Stomach (tissue), 9 donors: ENCODE measurements around the gene NPR2. TPM values are rescaled to one million over a fixed set of nuclear protein-coding genes. Genes with fewer than 3 reads are reported as not detected.

Experiments
- DNase-seq, 2 donors: peaks; one replicate each; pipeline versions ENCODE4 v3.0.0 to v3.0.0-alpha.2; 2013 to 2019
- H3K27ac ChIP-seq, 5 donors: fragments of 200-600 bp in 4 of 5; sonication (generic) in 4 of 5; one replicate each; pipeline ENCODE4 v1.5.1; 2013 to 2019; ENCODE audit warnings: mild to moderate bottlenecking in 1 of 5, moderate library complexity in 1 of 5
- H3K27me3 ChIP-seq, 3 donors: fragments of 200-600 bp; sonication (generic); one replicate each; pipeline ENCODE4 v1.5.1; 2017 to 2019; ENCODE audit warnings: mixed run types in 1 of 3
- H3K36me3 ChIP-seq, 4 donors: fragments of 200-600 bp; sonication (generic); 1 replicate in 3 of 4; 2 replicates in 1 of 4; pipeline ENCODE4 v1.5.1; 2016 to 2019
- H3K4me1 ChIP-seq, 4 donors: fragments of 200-600 bp; sonication (generic); one replicate each; pipeline ENCODE4 v1.5.1; 2016 to 2019
- H3K4me3 ChIP-seq, 4 donors: fragments of 200-600 bp; sonication (generic) in 3 of 4; one replicate each; pipeline ENCODE4 v1.5.1; 2016 to 2019; ENCODE audit warnings: mild to moderate bottlenecking in 1 of 4
- H3K9me3 ChIP-seq, 4 donors: fragments of 200-600 bp; sonication (generic); one replicate each; pipeline ENCODE4 v1.5.1; 2016 to 2019
- EP300 ChIP-seq: sonication (generic); formaldehyde crosslinking; IDR thresholded peaks from one replicate; pipeline ENCODE4 v1.6.1; 2017; ENCODE audit warnings: antibody characterized with exemption
- POLR2A ChIP-seq, 4 donors: fragments of 450-650 bp; IDR thresholded peaks; one replicate each; pipeline ENCODE4 v1.6.1; 2016; ENCODE audit warnings: antibody characterized with exemption in 4 of 4, control low read depth in 2 of 4, mild to moderate bottlenecking in 1 of 4, moderate library complexity in 1 of 4
- POLR2AphosphoS5 ChIP-seq, 3 donors: sonication (generic); formaldehyde crosslinking; IDR thresholded peaks; one replicate each; pipeline ENCODE4 v1.6.1; 2016; ENCODE audit warnings: antibody characterized with exemption in 3 of 3
- WGBS, 5 donors: extraction: QIAGEN DNeasy Blood & Tissue Kit in 3 of 5; methylation state at CpG; one replicate each; pipeline versions ENCODE4 v1.1.5 to v1.1.7; 2013 to 2018; 5-methylcytosine and 5-hydroxymethylcytosine counted together
- intact Hi-C: fragments of 100-400 bp; cut with DNase I; formaldehyde crosslinking; loops from one replicate; pipeline ENCODE4 v1.15.1; 2023; ENCODE audit warnings: low total_unique reads
- polyA plus RNA-seq, 3 donors: library from polyadenylated mRNA; stranded (reverse); fragments of 200-250 nt; gene quantifications; one replicate each; pipeline ENCODE4 v1.2.3, GENCODE V29; 2013
- total RNA-seq, 5 donors: library from RNA; depleted of rRNA; stranded (reverse); fragments of >200 nt; gene quantifications; one replicate each; pipeline versions ENCODE4 v1.1.0 to v1.2.3, GENCODE V29; 2014 to 2016
- TF ChIP-seq, protein P1 (sequence below), 7 experiments: fragments of 450-650 bp in 4 of 7; fragments of 200-600 bp in 3 of 7; sonication (generic) in 3 of 7; IDR thresholded peaks; one replicate each; pipeline ENCODE4 v1.5.1; 2016 to 2019; ENCODE audit warnings: antibody characterized with exemption in 7 of 7, control low read depth in 2 of 7, mild to moderate bottlenecking in 1 of 7
- donor health status: healthy with polysubstance abuse.
- donor health status: Bipolar disorder and iron deficiency.
- donor health status: healthy.

NPR2 gene
- total and polyA plus RNA-seq, 8 donors = 3.1 to 75.5 (median 9.7) TPM

GRCh38 chr9:35774907-35775635 lies 16.3 kb upstream of the NPR2 start:
- Histone ChIP-seq H3K4me3 (no peak overlapping the region), H3K9me3 (no peaks in the 10 kb centered on the region), H3K27ac (no peak overlapping the region), H3K4me1 (peaks cover 10 to 25% (median 21%) of the 10 kb centered on the region in 4 donors), H3K27me3 (no peaks in the 10 kb centered on the region), H3K36me3 (no peaks in the 10 kb centered on the region)
- DNase-seq = peak in 1 of 2 donors; percentile 29
- TF ChIP-seq EP300 (no peak), POLR2AphosphoS5 (IDR thresholded peaks at IDR 0.05) (no peak), POLR2A (IDR thresholded peaks at IDR 0.05) (no peak)
- intact Hi-C loops = no loop called here
- 72 to 86% (median 75%) methylated on average over 7 of the region's 7 CpGs for WGBS, 5 donors

DNA sequence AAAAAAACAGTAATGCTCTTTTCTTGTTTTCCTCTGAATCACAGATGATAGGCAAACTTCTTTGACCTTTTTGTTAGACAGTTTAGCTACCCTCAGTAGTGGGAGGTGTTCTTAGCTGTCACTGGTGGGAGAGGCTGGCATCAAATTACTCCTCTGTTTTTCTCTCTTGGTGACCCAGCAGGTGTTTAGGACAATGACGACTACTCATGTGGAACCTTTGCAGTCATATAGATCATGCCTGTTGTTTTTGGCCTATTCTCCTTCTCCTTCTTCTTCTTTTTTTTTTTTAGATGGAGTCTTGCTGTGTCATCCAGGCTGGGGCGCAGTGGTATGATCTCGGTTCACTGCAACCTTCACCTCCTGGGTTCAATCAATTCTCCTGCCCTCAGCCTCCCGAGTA lies 15.4 kb upstream of the NPR2 start:
- no peaks in the 10 kb centered on the region for H3K9me3 ChIP-seq
- intact Hi-C loops = no loop called here
- H3K27ac ChIP-seq = no peak overlapping the region
- H3K4me1 ChIP-seq = peaks cover 8 to 16% (median 12%) of the 10 kb centered on the region in 4 donors
- 89 to 93% (median 90%) methylated on average over 4 of the region's 4 CpGs for WGBS, 5 donors
- no peaks in the 10 kb centered on the region for H3K36me3 ChIP-seq
- no peak for TF ChIP-seq POLR2A (IDR thresholded peaks at IDR 0.05)
- TF ChIP-seq, protein P1, sequence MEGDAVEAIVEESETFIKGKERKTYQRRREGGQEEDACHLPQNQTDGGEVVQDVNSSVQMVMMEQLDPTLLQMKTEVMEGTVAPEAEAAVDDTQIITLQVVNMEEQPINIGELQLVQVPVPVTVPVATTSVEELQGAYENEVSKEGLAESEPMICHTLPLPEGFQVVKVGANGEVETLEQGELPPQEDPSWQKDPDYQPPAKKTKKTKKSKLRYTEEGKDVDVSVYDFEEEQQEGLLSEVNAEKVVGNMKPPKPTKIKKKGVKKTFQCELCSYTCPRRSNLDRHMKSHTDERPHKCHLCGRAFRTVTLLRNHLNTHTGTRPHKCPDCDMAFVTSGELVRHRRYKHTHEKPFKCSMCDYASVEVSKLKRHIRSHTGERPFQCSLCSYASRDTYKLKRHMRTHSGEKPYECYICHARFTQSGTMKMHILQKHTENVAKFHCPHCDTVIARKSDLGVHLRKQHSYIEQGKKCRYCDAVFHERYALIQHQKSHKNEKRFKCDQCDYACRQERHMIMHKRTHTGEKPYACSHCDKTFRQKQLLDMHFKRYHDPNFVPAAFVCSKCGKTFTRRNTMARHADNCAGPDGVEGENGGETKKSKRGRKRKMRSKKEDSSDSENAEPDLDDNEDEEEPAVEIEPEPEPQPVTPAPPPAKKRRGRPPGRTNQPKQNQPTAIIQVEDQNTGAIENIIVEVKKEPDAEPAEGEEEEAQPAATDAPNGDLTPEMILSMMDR (IDR thresholded peaks at IDR 0.05) = no peak
- no peak for TF ChIP-seq POLR2AphosphoS5 (IDR thresholded peaks at IDR 0.05)
- DNase-seq = no peak
- H3K4me3 ChIP-seq = no peak overlapping the region
- no peaks in the 10 kb centered on the region for H3K27me3 ChIP-seq

DNA sequence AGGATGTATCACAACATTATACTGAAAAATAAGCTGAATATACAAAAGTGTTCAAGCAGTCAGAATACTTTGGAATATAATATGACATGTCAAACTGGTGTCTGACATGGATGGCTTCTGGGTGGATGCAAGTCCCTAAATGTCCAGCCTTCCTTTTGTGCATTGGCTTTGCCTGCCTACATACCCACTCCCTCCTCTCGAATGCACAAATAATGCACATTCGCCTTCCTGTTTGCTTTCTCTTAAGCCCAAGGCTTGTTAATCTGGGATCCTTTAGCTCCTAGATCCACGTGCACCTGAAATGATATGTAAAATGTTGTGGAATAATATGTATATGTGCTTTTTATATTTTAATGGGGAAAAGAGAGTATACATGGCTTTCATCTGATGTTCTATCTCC lies 12.9 kb upstream of the NPR2 start:
- DNase-seq = no peak
- no peaks in the 10 kb centered on the region for H3K27me3 ChIP-seq
- no peaks in the 10 kb centered on the region for H3K36me3 ChIP-seq
- H3K27ac ChIP-seq = no peak overlapping the region
- TF ChIP-seq POLR2AphosphoS5 (IDR thresholded peaks at IDR 0.05) = no peak
- no peak for TF ChIP-seq POLR2A (IDR thresholded peaks at IDR 0.05)
- TF ChIP-seq, protein P1 (IDR thresholded peaks at IDR 0.05) = no peak
- no peak for TF ChIP-seq EP300
- H3K4me1 ChIP-seq = no peaks in the 10 kb centered on the region
- WGBS, 5 donors = 90 to 92% (median 92%) methylated on average over 3 of the region's 3 CpGs
- no peak overlapping the region for H3K4me3 ChIP-seq
- H3K9me3 ChIP-seq = no peaks in the 10 kb centered on the region
- intact Hi-C loops = no loop called here

DNA sequence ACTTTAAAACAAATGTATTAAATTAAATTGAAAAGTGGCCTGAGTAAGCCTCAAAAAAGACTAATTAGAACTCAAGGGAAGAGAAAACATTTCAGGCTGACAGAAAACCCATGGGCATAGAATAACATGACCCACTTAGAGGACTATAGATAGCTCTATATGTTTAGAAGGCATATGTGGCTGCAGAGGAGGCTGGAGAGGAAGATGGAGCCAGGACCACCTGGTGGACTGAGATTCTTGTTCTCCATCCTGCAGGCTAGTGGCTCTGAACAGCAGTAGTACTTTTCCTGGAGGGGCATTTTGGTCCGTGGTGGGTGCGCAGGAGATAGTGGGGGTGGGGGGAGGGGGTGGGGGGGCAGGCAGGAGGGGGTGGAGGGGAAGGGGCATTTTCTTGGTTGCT lies 10.3 kb upstream of the NPR2 start:
- H3K9me3 ChIP-seq = no peaks in the 10 kb centered on the region
- WGBS, 5 donors = 50 to 82% (median 78%) methylated on average over 2 of the region's 2 CpGs
- DNase-seq = no peak
- H3K4me3 ChIP-seq = no peak overlapping the region
- no peaks in the 10 kb centered on the region for H3K4me1 ChIP-seq
- no peak overlapping the region for H3K27ac ChIP-seq
- TF ChIP-seq POLR2AphosphoS5 (IDR thresholded peaks at IDR 0.05) (no peak), POLR2A (IDR thresholded peaks at IDR 0.05) (no peak), EP300 (no peak)
- TF ChIP-seq, protein P1 (IDR thresholded peaks at IDR 0.05) = no peak
- intact Hi-C loops = no loop called here
- H3K36me3 ChIP-seq = peaks cover 0 to 4% (median 0%) of the 10 kb centered on the region in 4 donors
- H3K27me3 ChIP-seq = no peaks in the 10 kb centered on the region

DNA sequence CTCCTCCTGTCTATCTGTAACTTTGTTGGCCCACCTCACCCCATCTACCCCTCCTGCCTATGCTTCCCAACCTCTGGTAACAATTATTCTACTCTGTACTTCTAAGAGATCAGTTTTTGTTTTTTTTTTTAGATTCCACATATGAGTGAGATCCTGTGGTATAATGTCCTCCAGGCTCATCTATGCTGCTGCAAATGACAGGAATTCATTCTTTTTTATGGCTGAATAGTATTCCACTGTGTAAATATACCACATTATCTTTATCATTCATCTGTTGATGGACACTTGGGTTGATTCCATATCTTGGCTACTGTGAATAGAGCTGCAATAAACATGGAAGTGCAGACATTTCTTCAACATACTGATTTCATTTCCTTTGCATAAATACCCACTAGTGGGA lies 8.0 kb upstream of the NPR2 start:
- no peak for DNase-seq
- intact Hi-C loops = no loop called here
- TF ChIP-seq EP300 (no peak), POLR2AphosphoS5 (IDR thresholded peaks at IDR 0.05) (no peak), POLR2A (IDR thresholded peaks at IDR 0.05) (no peak)
- TF ChIP-seq, protein P1 (IDR thresholded peaks at IDR 0.05) = no peak
- H3K4me3 ChIP-seq = no peak overlapping the region
- H3K27me3 ChIP-seq = no peaks in the 10 kb centered on the region
- no peak overlapping the region for H3K27ac ChIP-seq
- H3K4me1 ChIP-seq = no peaks in the 10 kb centered on the region
- peaks cover 0 to 4% (median 2%) of the 10 kb centered on the region in 4 donors for H3K36me3 ChIP-seq
- no peaks in the 10 kb centered on the region for H3K9me3 ChIP-seq
